Neural progenitor cell (in vitro differentiated cells): ENCODE results near the gene PCSK4.
A peak's percentile ranks its signal among the peaks of the same experiment; 100 is the strongest.

Source experiments
- CTCF ChIP-seq: fragments of 200-600 bp; sonication (generic); IDR thresholded peaks from 2 replicates; pipeline ENCODE4 v1.5.1; 2017; ENCODE audit warnings: antibody characterized with exemption, mild to moderate bottlenecking
- EZH2 ChIP-seq: fragments of 200-600 bp; sonication (generic); IDR thresholded peaks from 2 replicates; pipeline ENCODE4 v1.6.1; 2017; ENCODE audit warnings: antibody characterized with exemption, mild to moderate bottlenecking, moderate library complexity

- peak; percentile 22 for TF ChIP-seq CTCF
- no peak for TF ChIP-seq EZH2
Measured at GRCh38 chr19:1468821-1469254, 21.3 kb downstream of the PCSK4 start.
